SK-N-SH treated with all-trans-retinoic acid at 6 μM for 48 hours (cell line): ENCODE data around the gene ST3GAL3.

ENCODE experiments used
- ARNTL ChIP-seq: fragments of 450-650 bp; formaldehyde crosslinking; IDR thresholded peaks from 2 replicates; pipeline ENCODE4 v1.5.0; 2020; ENCODE audit warnings: low read depth, mild to moderate bottlenecking, moderate library complexity, borderline replicate concordance
- BACH2 ChIP-seq: fragments of 250-450 bp; sonication (Bioruptor Pico); IDR thresholded peaks from 2 replicates; pipeline ENCODE4 v1.9.0; 2021; ENCODE audit warnings: mild to moderate bottlenecking, borderline replicate concordance
- CSRNP3 ChIP-seq: fragments of 250-450 bp; sonication (Bioruptor Pico); IDR thresholded peaks from 2 replicates; pipeline ENCODE4 v1.5.1; 2021; ENCODE audit warnings: mild to moderate bottlenecking, moderate library complexity
- ESRRG ChIP-seq: fragments of 250-450 bp; sonication (Bioruptor Pico); IDR thresholded peaks from 2 replicates; pipeline ENCODE4 v1.6.1; 2021; ENCODE audit warnings: mild to moderate bottlenecking
- GLIS3 ChIP-seq: fragments of 250-450 bp; sonication (Bioruptor Pico); IDR thresholded peaks from 2 replicates; pipeline ENCODE4 v1.5.0; 2020; ENCODE audit warnings: mild to moderate bottlenecking, moderate library complexity
- ISL1 ChIP-seq: fragments of 250-450 bp; sonication (Bioruptor Pico); IDR thresholded peaks from 2 replicates; pipeline ENCODE4 v2.1.2; 2022; ENCODE audit warnings: mild to moderate bottlenecking, moderate library complexity
- OSR1 ChIP-seq: fragments of 250-450 bp; sonication (Bioruptor Pico); IDR thresholded peaks from 2 replicates; pipeline ENCODE4 v1.8.0; 2022; ENCODE audit warnings: moderate library complexity, mild to moderate bottlenecking, inconsistent platforms
- ZFP3 ChIP-seq: fragments of 250-450 bp; sonication (Bioruptor Pico); IDR thresholded peaks from 2 replicates; pipeline ENCODE4 v1.5.0; 2020; ENCODE audit warnings: mild to moderate bottlenecking, moderate library complexity
- ZNF70 ChIP-seq: fragments of 450-650 bp; formaldehyde crosslinking; IDR thresholded peaks from 2 replicates; pipeline ENCODE4 v1.5.0; 2020; ENCODE audit warnings: mild to moderate bottlenecking, moderate library complexity
- ZNF8 ChIP-seq: fragments of 450-650 bp; formaldehyde crosslinking; IDR thresholded peaks from 2 replicates; pipeline ENCODE4 v1.5.0; 2020; ENCODE audit warnings: mild to moderate bottlenecking, moderate library complexity

GRCh38 chr1:43971336-43971980 is 264.1 kb downstream of the ST3GAL3 start:
- TF ChIP-seq GLIS3 (CRISPR knock-in tag) (no peak), ISL1 (CRISPR knock-in tag) (no peak), BACH2 (CRISPR knock-in tag) (no peak), ZNF8 (CRISPR knock-in tag) (no peak), ARNTL (no peak), ZNF70 (CRISPR knock-in tag) (no peak), ESRRG (CRISPR knock-in tag) (no peak), ZFP3 (CRISPR knock-in tag) (no peak), CSRNP3 (no peak), OSR1 (no peak)
